ENCODE measurements around the gene EFCAB14. TPM values are rescaled to one million over a fixed set of nuclear protein-coding genes. Genes with fewer than 3 reads are reported as not detected.
A peak's percentile ranks its signal among the peaks of the same experiment; 100 is the strongest.
"Not testable (repeated sequence)": the region's sequence is repeated elsewhere in the genome, so short reads cannot be mapped to it uniquely, and the experiment has no call there.

Gene EFCAB14, protein sequence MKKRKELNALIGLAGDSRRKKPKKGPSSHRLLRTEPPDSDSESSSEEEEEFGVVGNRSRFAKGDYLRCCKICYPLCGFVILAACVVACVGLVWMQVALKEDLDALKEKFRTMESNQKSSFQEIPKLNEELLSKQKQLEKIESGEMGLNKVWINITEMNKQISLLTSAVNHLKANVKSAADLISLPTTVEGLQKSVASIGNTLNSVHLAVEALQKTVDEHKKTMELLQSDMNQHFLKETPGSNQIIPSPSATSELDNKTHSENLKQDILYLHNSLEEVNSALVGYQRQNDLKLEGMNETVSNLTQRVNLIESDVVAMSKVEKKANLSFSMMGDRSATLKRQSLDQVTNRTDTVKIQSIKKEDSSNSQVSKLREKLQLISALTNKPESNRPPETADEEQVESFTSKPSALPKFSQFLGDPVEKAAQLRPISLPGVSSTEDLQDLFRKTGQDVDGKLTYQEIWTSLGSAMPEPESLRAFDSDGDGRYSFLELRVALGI
- 63.9 and 70.4 TPM in 2 replicates for total RNA-seq

- peak within 1 kb of the TSS; percentile 95 for H3K4me3 Mint-ChIP-seq
- H3K27ac Mint-ChIP-seq: peak within 1 kb of the TSS; percentile 93
- no peaks in the 10 kb centered on the region for H3K27me3 Mint-ChIP-seq
- H3K36me3 Mint-ChIP-seq (ENCODE audit: low read depth): peaks cover 27% of the 10 kb centered on the region
- H3K4me1 Mint-ChIP-seq: peaks cover 36% of the 10 kb centered on the region
- intact Hi-C loops (cut with micrococcal nuclease): loop anchor here (1.0 to 5.0 kb wide), 4 partner anchors 51 to 593 kb away; partner anchors contain the start of genes ATPAF1, MKNK1 and STIL
- H3K9me3 Mint-ChIP-seq: no peaks in the 10 kb centered on the region
- DNase-seq: peak; percentile 100
Observed at GRCh38 chr1:46718727-46719622, at the start of gene EFCAB14. Gene EFCAB14 (minus strand): TSS chr1:46719114. CDS start chr1:46718087, 1,027 bp downstream.

- no peak overlapping the region for H3K4me3 Mint-ChIP-seq
- DNase-seq: no peak
Observed at GRCh38 chr1:46768445-46768844, 49.5 kb upstream of the EFCAB14 start.

DNA sequence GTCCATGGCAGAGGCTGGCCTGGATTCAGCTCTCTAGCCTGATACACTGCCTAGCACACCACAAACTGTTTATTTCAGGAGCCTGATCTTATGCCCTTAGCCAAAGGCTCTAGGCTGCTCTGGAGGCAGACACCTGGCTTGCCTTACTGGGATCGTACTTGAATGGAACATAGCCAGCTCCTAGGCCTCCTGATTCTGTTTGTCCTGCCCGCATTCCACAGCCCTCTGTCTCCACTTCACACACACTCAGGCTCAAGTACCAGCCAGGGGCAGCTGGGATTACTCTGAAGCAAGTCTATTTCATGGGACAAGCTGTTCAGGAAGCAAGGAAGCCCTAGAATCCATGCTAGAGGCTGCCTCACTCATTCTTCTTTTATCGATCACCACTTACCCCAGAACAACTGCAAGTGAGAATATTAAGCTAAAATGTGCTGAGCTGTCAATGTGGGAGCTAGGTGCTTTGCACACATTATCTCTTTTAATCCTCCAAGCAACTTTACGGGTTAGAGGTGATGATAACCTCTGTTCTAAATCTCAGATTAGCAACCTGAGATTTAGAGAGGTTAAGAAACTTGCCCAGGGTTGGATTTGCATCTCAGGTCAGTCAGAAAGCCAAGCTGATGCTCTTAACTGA lies 48.9 kb upstream of the EFCAB14 start:
- intact Hi-C loops (cut with micrococcal nuclease): no loop called here
- Mint-ChIP-seq H3K4me1 (no peaks in the 10 kb centered on the region), H3K27me3 (peaks cover 3% of the 10 kb centered on the region), H3K27ac (no peak overlapping the region), H3K36me3 (ENCODE audit: low read depth) (peaks cover 3% of the 10 kb centered on the region), H3K4me3 (no peak overlapping the region), H3K9me3 (peaks cover 16% of the 10 kb centered on the region)
- no peak for DNase-seq

More at GRCh38 chr1:46768445-46768844, 49.5 kb upstream of the EFCAB14 start:
- Mint-ChIP-seq H3K36me3 (ENCODE audit: low read depth) (peaks cover 3% of the 10 kb centered on the region), H3K27ac (no peak overlapping the region), H3K4me1 (no peaks in the 10 kb centered on the region), H3K27me3 (peaks cover 3% of the 10 kb centered on the region), H3K9me3 (peaks cover 16% of the 10 kb centered on the region)
- intact Hi-C loops (cut with micrococcal nuclease): no loop called here

- no peak overlapping the region for H3K4me3 Mint-ChIP-seq
- H3K9me3 Mint-ChIP-seq: peaks cover 10% of the 10 kb centered on the region
- no peak for DNase-seq
- H3K4me1 Mint-ChIP-seq: no peaks in the 10 kb centered on the region
- no peaks in the 10 kb centered on the region for H3K36me3 Mint-ChIP-seq (ENCODE audit: low read depth)
- H3K27me3 Mint-ChIP-seq: peaks cover 8% of the 10 kb centered on the region
- intact Hi-C loops (cut with micrococcal nuclease): no loop called here
- no peak overlapping the region for H3K27ac Mint-ChIP-seq
Observed at GRCh38 chr1:46764402-46764801, 45.5 kb upstream of the EFCAB14 start.

- no peaks in the 10 kb centered on the region for H3K36me3 Mint-ChIP-seq (ENCODE audit: low read depth)
- no peak overlapping the region for H3K27ac Mint-ChIP-seq
- H3K4me3 Mint-ChIP-seq: no peak overlapping the region
- H3K27me3 Mint-ChIP-seq: peaks cover 24% of the 10 kb centered on the region
- intact Hi-C loops (cut with micrococcal nuclease): no loop called here
- DNase-seq: peak; percentile 14
- no peaks in the 10 kb centered on the region for H3K4me1 Mint-ChIP-seq
- H3K9me3 Mint-ChIP-seq: no peaks in the 10 kb centered on the region
Observed at GRCh38 chr1:46761740-46762139, 42.8 kb upstream of the EFCAB14 start.

GRCh38 chr1:46760558-46761166 lies 41.7 kb upstream of the EFCAB14 start:
- Mint-ChIP-seq H3K36me3 (ENCODE audit: low read depth) (no peaks in the 10 kb centered on the region), H3K27ac (no peak overlapping the region), H3K27me3 (peaks cover 32% of the 10 kb centered on the region), H3K9me3 (no peaks in the 10 kb centered on the region), H3K4me3 (no peak overlapping the region), H3K4me1 (no peaks in the 10 kb centered on the region)
- DNase-seq: no peak
- intact Hi-C loops (cut with micrococcal nuclease): no loop called here

- intact Hi-C loops (cut with micrococcal nuclease): no loop called here
- DNase-seq: no peak
- Mint-ChIP-seq H3K27ac (no peak overlapping the region), H3K9me3 (no peaks in the 10 kb centered on the region), H3K4me1 (no peaks in the 10 kb centered on the region), H3K36me3 (ENCODE audit: low read depth) (no peaks in the 10 kb centered on the region), H3K27me3 (peaks cover 35% of the 10 kb centered on the region), H3K4me3 (no peak overlapping the region)
Observed at GRCh38 chr1:46757956-46758528, 39.1 kb upstream of the EFCAB14 start.

- no peak for DNase-seq
- Mint-ChIP-seq H3K36me3 (ENCODE audit: low read depth) (no peaks in the 10 kb centered on the region), H3K9me3 (no peaks in the 10 kb centered on the region), H3K4me3 (no peak overlapping the region), H3K27ac (no peak overlapping the region), H3K27me3 (peaks cover 35% of the 10 kb centered on the region), H3K4me1 (no peaks in the 10 kb centered on the region)
- intact Hi-C loops (cut with micrococcal nuclease): no loop called here
Observed at GRCh38 chr1:46757247-46757955, 38.5 kb upstream of the EFCAB14 start.

- Mint-ChIP-seq H3K9me3 (no peaks in the 10 kb centered on the region), H3K36me3 (ENCODE audit: low read depth) (no peaks in the 10 kb centered on the region), H3K4me3 (no peak overlapping the region), H3K27ac (no peak overlapping the region), H3K27me3 (peaks cover 37% of the 10 kb centered on the region), H3K4me1 (no peaks in the 10 kb centered on the region)
- DNase-seq: no peak
- intact Hi-C loops (cut with micrococcal nuclease): no loop called here
Observed at GRCh38 chr1:46755121-46755520, 36.2 kb upstream of the EFCAB14 start.

DNA sequence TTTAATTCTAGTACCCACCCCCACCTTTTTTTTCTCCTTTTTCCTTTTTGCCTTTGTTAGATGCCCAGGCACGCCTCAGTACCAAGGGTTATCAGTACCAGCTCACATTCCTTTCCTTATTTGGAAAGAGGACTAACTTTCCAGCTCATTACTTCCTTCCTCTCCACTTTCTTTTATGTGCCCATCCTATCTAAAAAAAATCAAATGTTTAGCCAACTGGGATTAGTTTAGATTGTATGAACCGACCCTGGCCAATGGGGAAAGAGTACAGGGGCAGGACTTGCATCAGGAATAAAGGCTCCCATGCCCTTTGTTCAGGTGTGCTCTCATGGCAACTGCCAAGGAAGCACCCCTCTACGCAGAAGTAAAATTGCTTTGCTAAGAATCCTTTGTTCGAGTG lies 35.8 kb upstream of the EFCAB14 start:
- peaks cover 37% of the 10 kb centered on the region for H3K27me3 Mint-ChIP-seq
- H3K27ac Mint-ChIP-seq; H3K4me1 Mint-ChIP-seq; H3K36me3 Mint-ChIP-seq (ENCODE audit: low read depth); intact Hi-C loops (cut with micrococcal nuclease); H3K9me3 Mint-ChIP-seq; DNase-seq; H3K4me3 Mint-ChIP-seq: not testable (repeated sequence)

DNA sequence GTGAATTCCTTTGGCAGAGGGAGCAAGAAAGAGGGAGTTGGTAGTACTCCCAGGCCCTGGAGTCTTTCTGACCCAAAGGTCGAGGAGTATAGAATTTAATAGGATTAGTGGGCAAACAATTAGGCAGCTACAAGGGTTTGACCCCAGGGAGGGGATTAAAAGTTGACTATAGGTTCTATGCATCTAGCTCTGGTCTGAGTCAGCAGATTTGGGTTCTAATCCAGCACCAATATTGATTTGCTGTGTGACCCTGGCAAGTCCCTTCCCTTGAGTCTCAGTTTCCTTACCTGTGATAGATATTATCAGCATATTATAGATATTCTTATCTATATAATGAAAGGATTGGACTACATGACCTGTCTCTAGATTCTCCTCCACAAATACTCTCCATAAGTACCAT lies 35.1 kb upstream of the EFCAB14 start:
- no peak overlapping the region for H3K27ac Mint-ChIP-seq
- H3K27me3 Mint-ChIP-seq: peaks cover 38% of the 10 kb centered on the region
- DNase-seq: no peak
- H3K36me3 Mint-ChIP-seq (ENCODE audit: low read depth): no peaks in the 10 kb centered on the region
- no peak overlapping the region for H3K4me3 Mint-ChIP-seq
- H3K4me1 Mint-ChIP-seq: no peaks in the 10 kb centered on the region
- intact Hi-C loops (cut with micrococcal nuclease): no loop called here
- H3K9me3 Mint-ChIP-seq: no peaks in the 10 kb centered on the region

- H3K4me1 Mint-ChIP-seq: no peaks in the 10 kb centered on the region
- no peak overlapping the region for H3K27ac Mint-ChIP-seq
- no peaks in the 10 kb centered on the region for H3K36me3 Mint-ChIP-seq (ENCODE audit: low read depth)
- peaks cover 29% of the 10 kb centered on the region for H3K27me3 Mint-ChIP-seq
- DNase-seq: no peak
- intact Hi-C loops (cut with micrococcal nuclease): no loop called here
- H3K9me3 Mint-ChIP-seq: no peaks in the 10 kb centered on the region
- no peak overlapping the region for H3K4me3 Mint-ChIP-seq
Observed at GRCh38 chr1:46749921-46750404, 31.0 kb upstream of the EFCAB14 start.
